HepG2 (cell line): Measurements from ENCODE around the gene PCBP4.

ENCODE experiments used
- EZH2 ChIP-seq: conservative IDR thresholded peaks from 2 replicates; pipeline ENCODE4 v1.6.1; 2012; ENCODE audit warnings: mild to moderate bottlenecking, low read depth, low read length, moderate library complexity
- JUND ChIP-seq: sonication (generic); formaldehyde crosslinking; IDR thresholded peaks from 2 replicates; pipeline ENCODE4 v1.8.0; 2022; ENCODE audit warnings: mild to moderate bottlenecking, missing genetic modification reagents
- MAZ ChIP-seq, 2 experiments: sonication (generic) in 1 of 2; formaldehyde crosslinking in 1 of 2; IDR thresholded peaks; 2 replicates each; pipeline versions ENCODE4 v1.5.0 to v1.6.1; 2012 to 2020; ENCODE audit warnings: low read depth in 2 of 2, mild to moderate bottlenecking in 2 of 2, borderline replicate concordance in 1 of 2, improper control_type of control experiment in 1 of 2, low read length in 1 of 2, missing genetic modification reagents in 1 of 2, moderate library complexity in 1 of 2
- POLR2A ChIP-seq, 2 experiments: IDR thresholded peaks; 2 replicates each; pipeline ENCODE4 v1.6.1; 2011; ENCODE audit warnings: low read depth in 2 of 2, low read length in 2 of 2, mild to moderate bottlenecking in 1 of 2, moderate library complexity in 1 of 2; ENCODE audit not compliant: insufficient read depth in 1 of 2
- ZNF329 ChIP-seq: sonication (generic); formaldehyde crosslinking; IDR thresholded peaks from 2 replicates; pipeline ENCODE4 v1.9.0; 2021; ENCODE audit warnings: low read depth, mild to moderate bottlenecking, missing genetic modification reagents
- TF ChIP-seq, protein P1 (sequence below): sonication (generic); formaldehyde crosslinking; IDR thresholded peaks from 2 replicates; pipeline ENCODE4 v1.8.1; 2023; ENCODE audit warnings: mild to moderate bottlenecking, inconsistent platforms, moderate library complexity, missing genetic modification reagents, borderline replicate concordance

DNA sequence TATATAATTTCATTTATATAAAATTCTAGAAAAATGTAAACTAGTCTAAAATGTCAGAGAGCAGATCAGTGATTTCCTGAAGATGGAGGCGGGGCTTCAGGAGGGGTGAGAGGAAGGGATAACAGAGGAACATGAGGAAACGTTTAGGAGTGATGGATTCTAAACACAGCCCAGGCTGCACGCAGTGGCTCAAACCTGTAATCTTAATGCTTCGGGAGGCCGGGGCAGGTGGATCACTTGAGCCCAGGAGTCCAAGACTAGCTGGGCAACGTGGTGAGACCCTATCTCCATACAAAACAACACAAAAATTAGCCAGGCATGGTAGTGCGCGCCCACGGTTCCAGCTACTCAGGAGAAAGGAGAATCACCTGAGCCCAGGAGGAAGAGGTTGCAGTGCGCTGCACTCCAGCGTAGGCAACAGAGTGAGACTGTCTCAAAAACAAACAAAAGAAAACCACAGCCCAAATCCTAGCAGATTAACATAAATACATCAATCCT is 46.1 kb downstream of the PCBP4 start:
- TF ChIP-seq EZH2 (no peak), POLR2A (IDR thresholded peaks at IDR 0.05; ENCODE audit: insufficient read depth in 1 of 2, low read depth in 2 of 2, low read length in 2 of 2) (no peak), ZNF329 (no peak), MAZ (IDR thresholded peaks at IDR 0.05; ENCODE audit: borderline replicate concordance, low read depth, low read length) (no peak), MAZ (CRISPR knock-in tag; IDR thresholded peaks at IDR 0.05; ENCODE audit: low read depth) (no peak), JUND (CRISPR knock-in tag) (no peak)
- TF ChIP-seq, protein P1, sequence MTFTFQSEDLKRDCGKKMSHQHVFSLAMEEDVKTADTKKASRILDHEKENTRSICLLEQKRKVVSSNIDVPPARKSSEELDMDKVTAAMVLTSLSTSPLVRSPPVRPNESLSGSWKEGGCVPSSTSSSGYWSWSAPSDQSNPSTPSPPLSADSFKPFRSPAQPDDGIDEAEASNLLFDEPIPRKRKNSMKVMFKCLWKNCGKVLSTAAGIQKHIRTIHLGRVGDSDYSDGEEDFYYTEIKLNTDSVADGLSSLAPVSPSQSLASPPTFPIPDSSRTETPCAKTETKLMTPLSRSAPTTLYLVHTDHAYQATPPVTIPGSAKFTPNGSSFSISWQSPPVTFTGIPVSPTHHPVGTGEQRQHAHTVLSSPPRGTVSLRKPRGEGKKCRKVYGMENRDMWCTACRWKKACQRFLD, result no peak
